Stimulated activated naive CD8-positive, alpha-beta T cell treated with anti-CD3 and anti-CD28 coated beads, Interleukin-15, Interleukin-2, amounts not matched to agents 100 ng/mL and 50 ng/mL, for 24 hours (primary cell): ENCODE measurements around the gene GLI1.
"Not testable (repeated sequence)": the region's sequence is repeated elsewhere in the genome, so short reads cannot be mapped to it uniquely, and the experiment has no call there.

Experiments
- H3K27ac Mint-ChIP-seq: one replicate; pipeline ENCODE4 v1.8.0; 2021; ENCODE audit warnings: mild to moderate bottlenecking, mixed read lengths
- H3K27me3 Mint-ChIP-seq: one replicate; pipeline ENCODE4 v1.8.0; 2021; ENCODE audit warnings: mixed read lengths
- H3K36me3 Mint-ChIP-seq: one replicate; pipeline ENCODE4 v1.8.0; 2021; ENCODE audit warnings: low read depth, mixed read lengths
- H3K4me1 Mint-ChIP-seq: one replicate; pipeline ENCODE4 v1.8.0; 2021; ENCODE audit warnings: low read depth, mixed read lengths
- H3K4me3 Mint-ChIP-seq: one replicate; pipeline ENCODE4 v1.8.0; 2021; ENCODE audit warnings: mild to moderate bottlenecking, mixed read lengths
- H3K9me3 Mint-ChIP-seq: one replicate; pipeline ENCODE4 v1.8.0; 2021; ENCODE audit warnings: mixed read lengths

Gene GLI1

DNA sequence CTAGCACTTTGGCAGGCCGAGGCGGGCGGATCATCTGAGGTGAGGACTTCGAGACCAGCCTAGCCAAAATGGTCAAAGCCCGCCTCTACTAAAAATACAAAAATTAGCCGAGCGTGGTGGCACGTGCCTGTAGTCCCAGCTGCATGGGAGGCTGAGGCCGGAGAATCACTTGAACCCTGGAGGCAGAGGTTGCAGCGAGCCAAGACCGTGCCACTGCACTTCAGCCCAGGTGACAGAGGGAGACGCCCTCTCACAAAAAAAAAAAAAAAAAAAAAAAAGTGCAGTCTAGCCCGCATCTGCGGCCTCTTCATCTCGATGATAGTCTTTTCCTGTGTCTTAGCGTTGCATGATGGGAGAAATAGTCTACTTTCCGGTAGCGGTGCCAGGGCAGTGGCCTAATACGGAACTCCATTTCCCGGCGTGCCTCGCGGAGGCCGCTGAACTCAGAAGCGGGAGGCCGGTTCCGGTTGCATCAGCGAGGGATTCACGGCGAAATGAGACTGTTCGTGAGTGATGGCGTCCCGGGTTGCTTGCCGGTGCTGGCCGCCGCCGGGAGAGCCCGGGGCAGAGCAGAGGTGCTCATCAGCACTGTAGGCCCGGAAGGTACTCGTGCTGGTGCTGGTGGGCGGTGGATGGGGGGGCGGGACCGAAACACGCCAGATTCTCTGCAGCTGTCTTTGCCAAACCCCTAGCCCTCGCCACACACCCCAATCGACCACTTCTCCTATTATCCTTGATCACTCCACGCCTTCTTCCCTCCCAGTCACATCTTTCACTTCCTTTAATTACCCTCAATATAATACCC lies 28.2 kb downstream of the GLI1 start, which contains the start of gene MARS1:
Gene MARS1, plus strand, starts transcription at position 472 of the 805 bp plus-strand sequence. Its CDS starts 23 bp downstream, at position 495.
- H3K4me1 Mint-ChIP-seq, result peaks cover 48% of the 10 kb centered on the region
- H3K27me3 Mint-ChIP-seq, result no peaks in the 10 kb centered on the region
- H3K4me3 Mint-ChIP-seq, result peak within 1 kb of the TSS; percentile 90
- peaks cover 50% of the 10 kb centered on the region for H3K36me3 Mint-ChIP-seq
- H3K27ac Mint-ChIP-seq, result peak within 1 kb of the TSS; percentile 90
- H3K9me3 Mint-ChIP-seq, result no peaks in the 10 kb centered on the region

GRCh38 chr12:57488402-57489156 lies 29.0 kb downstream of the GLI1 start:
- Mint-ChIP-seq H3K27ac (peak overlapping the region; percentile 90), H3K4me1 (peaks cover 42% of the 10 kb centered on the region), H3K9me3 (no peaks in the 10 kb centered on the region), H3K4me3 (peak overlapping the region; percentile 90), H3K36me3 (peaks cover 53% of the 10 kb centered on the region), H3K27me3 (no peaks in the 10 kb centered on the region)

- Mint-ChIP-seq H3K36me3 (peaks cover 53% of the 10 kb centered on the region), H3K4me3 (peak overlapping the region; percentile 90), H3K9me3 (no peaks in the 10 kb centered on the region), H3K27ac (peak overlapping the region; percentile 90), H3K27me3 (no peaks in the 10 kb centered on the region), H3K4me1 (peaks cover 41% of the 10 kb centered on the region)
Measured at GRCh38 chr12:57489157-57489641, 29.6 kb downstream of the GLI1 start.

DNA sequence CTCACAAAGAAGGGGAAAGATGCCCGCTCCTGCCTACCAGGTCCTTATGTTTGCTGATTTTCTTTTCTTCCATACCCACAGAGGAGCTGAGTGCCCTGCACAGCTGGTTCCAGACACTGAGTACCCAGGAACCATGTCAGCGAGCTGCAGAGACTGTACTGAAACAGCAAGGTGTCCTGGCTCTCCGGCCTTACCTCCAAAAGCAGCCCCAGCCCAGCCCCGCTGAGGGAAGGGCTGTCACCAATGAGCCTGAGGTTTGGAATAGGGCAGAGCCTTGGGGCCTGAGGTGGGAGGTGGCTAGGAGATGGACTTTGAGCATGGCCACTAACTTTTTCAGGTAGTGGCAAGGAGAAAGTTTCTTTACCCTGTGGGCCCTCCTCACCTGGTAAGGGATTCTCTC lies 30.5 kb downstream of the GLI1 start:
- no peaks in the 10 kb centered on the region for H3K27me3 Mint-ChIP-seq
- peaks cover 53% of the 10 kb centered on the region for H3K36me3 Mint-ChIP-seq
- H3K27ac Mint-ChIP-seq, result no peak overlapping the region
- peak overlapping the region; percentile 13 for H3K4me3 Mint-ChIP-seq
- H3K9me3 Mint-ChIP-seq, result no peaks in the 10 kb centered on the region
- peaks cover 41% of the 10 kb centered on the region for H3K4me1 Mint-ChIP-seq

DNA sequence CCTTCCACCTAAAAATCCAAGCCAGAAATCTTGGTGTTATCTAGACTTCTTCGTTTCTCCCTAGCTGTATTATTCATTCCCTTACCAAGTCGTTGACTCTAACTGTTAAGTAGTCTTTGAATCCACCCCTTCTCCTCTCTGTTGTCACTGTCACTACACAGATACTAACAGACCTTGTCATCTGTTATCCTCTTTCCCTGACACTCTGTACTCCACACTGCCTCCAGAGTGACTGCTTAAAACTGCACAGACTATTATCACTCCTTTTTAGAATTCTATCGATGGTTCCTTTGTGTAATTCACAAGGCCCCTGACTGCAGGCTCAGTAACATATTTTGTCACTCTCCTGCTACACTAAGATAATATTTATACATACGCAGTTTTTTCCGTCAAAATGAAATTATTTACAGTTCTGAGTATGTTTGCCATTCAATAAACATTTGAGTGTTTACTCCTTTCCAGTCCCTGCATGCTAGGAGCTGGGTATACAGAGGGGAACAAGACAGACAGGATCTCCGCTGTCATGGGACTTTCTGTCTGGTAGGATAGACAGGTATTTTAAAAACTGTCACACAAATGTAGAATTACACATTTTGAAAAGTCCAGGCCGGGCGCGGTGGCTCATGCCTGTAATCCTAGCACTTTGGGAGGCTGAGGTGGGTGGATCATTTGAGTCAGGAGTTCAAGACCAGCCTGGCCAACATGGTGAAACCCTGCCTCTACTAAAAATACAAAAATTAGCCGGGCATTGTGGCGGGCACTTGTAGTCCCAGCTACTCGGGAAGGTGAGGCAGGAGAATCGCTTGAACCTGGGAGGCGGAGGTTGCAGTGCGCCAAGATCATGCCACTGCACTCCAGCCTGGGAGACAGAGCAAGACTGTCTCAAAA lies 32.1 kb downstream of the GLI1 start:
- Mint-ChIP-seq H3K27ac (peak overlapping the region; percentile 64), H3K27me3 (no peaks in the 10 kb centered on the region), H3K36me3 (peaks cover 66% of the 10 kb centered on the region), H3K9me3 (no peaks in the 10 kb centered on the region), H3K4me3 (peak overlapping the region; percentile 3), H3K4me1 (peaks cover 41% of the 10 kb centered on the region)

DNA sequence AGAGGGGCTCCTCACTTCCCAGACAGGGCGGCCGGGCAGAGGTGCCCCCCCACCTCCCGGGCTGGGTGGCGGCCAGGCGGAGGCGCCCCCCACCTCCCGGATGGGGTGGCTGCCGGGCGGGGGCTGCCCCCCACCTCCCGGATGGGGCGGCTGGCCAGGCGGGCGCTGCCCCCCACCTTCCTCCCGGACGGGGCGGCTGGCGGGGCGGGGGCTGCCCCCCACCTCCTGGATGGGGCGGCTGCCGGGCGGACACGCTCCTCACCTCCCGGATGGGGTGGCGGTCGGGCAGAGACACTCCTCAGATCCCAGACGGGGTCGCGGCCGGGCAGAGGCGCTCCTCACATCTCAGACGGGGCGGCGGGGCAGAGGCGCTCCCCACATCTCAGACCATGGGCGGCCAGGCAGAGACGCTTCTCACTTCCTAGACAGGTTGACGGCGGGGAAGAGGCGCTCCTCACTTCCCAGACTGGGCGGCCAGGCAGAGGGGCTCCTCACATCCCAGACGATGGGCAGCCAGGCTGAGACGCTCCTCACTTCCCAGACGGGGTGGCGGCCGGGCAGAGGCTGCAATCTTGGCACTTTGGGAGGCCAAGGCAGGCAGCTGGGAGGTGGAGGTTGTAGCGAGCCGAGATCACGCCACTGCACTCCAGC lies 35.6 kb downstream of the GLI1 start:
- peaks cover 70% of the 10 kb centered on the region for H3K36me3 Mint-ChIP-seq
- not testable (repeated sequence) for H3K9me3 Mint-ChIP-seq

GRCh38 chr12:57496822-57497221 lies 37.2 kb downstream of the GLI1 start:
- Mint-ChIP-seq H3K4me1 (peaks cover 9% of the 10 kb centered on the region), H3K27ac (peak overlapping the region; percentile 14), H3K4me3 (no peak overlapping the region), H3K27me3 (no peaks in the 10 kb centered on the region), H3K36me3 (peaks cover 67% of the 10 kb centered on the region), H3K9me3 (no peaks in the 10 kb centered on the region)

More for the DNA sequence above, 35.6 kb downstream of the GLI1 start:
- H3K4me3 Mint-ChIP-seq, H3K27ac Mint-ChIP-seq, H3K27me3 Mint-ChIP-seq: not testable (repeated sequence)
- H3K4me1 Mint-ChIP-seq, result peaks cover 20% of the 10 kb centered on the region

DNA sequence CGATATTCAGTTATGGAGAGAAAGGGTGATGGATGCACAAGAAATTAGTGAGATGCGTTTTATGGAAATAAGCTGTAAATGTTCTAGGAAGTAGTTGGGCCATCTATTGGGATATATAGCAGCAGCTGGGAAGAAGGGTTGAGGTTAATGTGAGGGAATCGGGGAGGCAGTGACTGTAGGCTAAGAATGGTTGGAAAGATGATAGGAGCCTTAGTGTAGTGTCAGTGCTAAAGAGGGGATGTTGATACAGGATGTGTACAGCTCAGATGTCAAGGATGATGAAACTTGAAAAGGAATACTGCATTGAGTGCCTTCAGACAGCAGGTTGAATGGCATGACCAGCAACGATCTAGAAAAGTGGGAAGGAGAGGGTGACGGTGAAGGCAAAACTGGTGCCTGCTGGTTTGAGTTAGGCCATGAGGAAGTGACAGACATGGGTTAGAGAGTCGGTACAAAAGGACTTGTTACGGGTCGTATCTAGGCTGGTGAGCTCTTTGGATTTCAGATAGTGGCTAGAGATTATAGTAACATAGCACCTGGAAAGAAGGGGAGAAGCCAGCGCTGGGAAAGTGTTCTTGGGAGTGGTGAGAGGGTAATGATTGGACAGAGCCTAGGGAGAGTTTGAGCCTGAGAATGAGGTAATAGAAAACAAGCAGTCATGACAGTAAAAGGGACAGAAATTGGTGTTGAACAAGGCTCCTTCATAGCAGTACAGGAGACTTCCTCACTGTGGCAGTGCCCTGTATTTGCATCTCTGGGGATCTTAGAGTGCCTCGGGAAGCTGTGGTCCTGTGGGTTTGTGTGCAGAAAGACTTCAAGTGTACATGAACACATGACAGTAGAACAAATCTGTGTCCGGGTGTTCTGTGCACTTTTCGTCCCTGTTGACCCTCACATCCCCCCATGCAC lies 37.9 kb downstream of the GLI1 start:
- no peak overlapping the region for H3K4me3 Mint-ChIP-seq

GRCh38 chr12:57498132-57498502 lies 38.5 kb downstream of the GLI1 start:
- no peaks in the 10 kb centered on the region for H3K27me3 Mint-ChIP-seq
- peaks cover 5% of the 10 kb centered on the region for H3K4me1 Mint-ChIP-seq
- no peaks in the 10 kb centered on the region for H3K9me3 Mint-ChIP-seq
- H3K36me3 Mint-ChIP-seq, result peaks cover 66% of the 10 kb centered on the region
- H3K4me3 Mint-ChIP-seq, result no peak overlapping the region
- H3K27ac Mint-ChIP-seq, result no peak overlapping the region

More for the DNA sequence above, 37.9 kb downstream of the GLI1 start:
- H3K9me3 Mint-ChIP-seq, result no peaks in the 10 kb centered on the region
- H3K27me3 Mint-ChIP-seq, result no peaks in the 10 kb centered on the region
- H3K27ac Mint-ChIP-seq, result peak overlapping the region; percentile 14
- H3K36me3 Mint-ChIP-seq, result peaks cover 67% of the 10 kb centered on the region
- H3K4me1 Mint-ChIP-seq, result peaks cover 9% of the 10 kb centered on the region

GRCh38 chr12:57498571-57498970 lies 39.0 kb downstream of the GLI1 start:
- H3K36me3 Mint-ChIP-seq, result peaks cover 70% of the 10 kb centered on the region
- no peaks in the 10 kb centered on the region for H3K27me3 Mint-ChIP-seq
- no peaks in the 10 kb centered on the region for H3K9me3 Mint-ChIP-seq
- H3K4me3 Mint-ChIP-seq, result no peak overlapping the region
- H3K4me1 Mint-ChIP-seq, result peaks cover 5% of the 10 kb centered on the region
- H3K27ac Mint-ChIP-seq, result peak overlapping the region; percentile 70

DNA sequence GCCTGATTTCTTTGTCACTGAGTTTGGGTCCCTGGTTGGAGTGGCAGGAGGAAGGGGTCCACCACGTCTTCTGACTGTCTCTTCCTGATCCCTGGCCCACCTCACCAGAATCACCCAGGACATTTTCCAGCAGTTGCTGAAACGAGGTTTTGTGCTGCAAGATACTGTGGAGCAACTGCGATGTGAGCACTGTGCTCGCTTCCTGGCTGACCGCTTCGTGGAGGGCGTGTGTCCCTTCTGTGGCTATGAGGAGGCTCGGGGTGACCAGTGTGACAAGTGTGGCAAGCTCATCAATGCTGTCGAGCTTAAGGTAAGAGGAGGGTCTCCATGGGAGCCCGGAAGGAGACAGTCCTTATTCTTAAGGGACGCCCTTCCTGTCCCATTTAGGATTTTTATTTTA lies 40.6 kb downstream of the GLI1 start:
- no peaks in the 10 kb centered on the region for H3K9me3 Mint-ChIP-seq
- H3K4me1 Mint-ChIP-seq, result peaks cover 5% of the 10 kb centered on the region
- no peak overlapping the region for H3K27ac Mint-ChIP-seq
- H3K36me3 Mint-ChIP-seq, result peaks cover 84% of the 10 kb centered on the region
- H3K27me3 Mint-ChIP-seq, result no peaks in the 10 kb centered on the region
- no peak overlapping the region for H3K4me3 Mint-ChIP-seq

GRCh38 chr12:57502311-57502969 lies 42.9 kb downstream of the GLI1 start:
- not testable (repeated sequence) for H3K4me3 Mint-ChIP-seq, H3K9me3 Mint-ChIP-seq, H3K27me3 Mint-ChIP-seq, H3K4me1 Mint-ChIP-seq, H3K27ac Mint-ChIP-seq
- peaks cover 78% of the 10 kb centered on the region for H3K36me3 Mint-ChIP-seq

DNA sequence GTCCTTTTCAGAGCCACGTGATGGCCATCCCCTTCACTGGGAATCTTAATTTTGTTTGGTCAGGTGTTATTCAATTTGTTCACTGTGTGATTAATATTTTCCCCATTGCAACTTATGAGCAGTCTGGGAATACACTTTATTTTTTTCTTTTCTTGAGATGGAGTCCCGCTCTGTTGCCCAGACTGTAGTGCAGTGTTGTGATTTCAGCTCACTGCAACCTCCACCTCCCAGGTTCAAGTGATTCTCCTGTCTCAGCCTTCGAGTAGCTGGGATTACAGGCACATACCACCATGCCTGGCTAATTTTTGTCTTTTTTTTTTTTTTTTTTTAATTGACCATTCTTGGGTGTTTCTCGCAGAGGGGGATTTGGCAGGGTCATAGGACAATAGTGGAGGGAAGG lies 47.0 kb downstream of the GLI1 start:
- not testable (repeated sequence) for H3K9me3 Mint-ChIP-seq, H3K27ac Mint-ChIP-seq, H3K27me3 Mint-ChIP-seq, H3K4me1 Mint-ChIP-seq, H3K4me3 Mint-ChIP-seq
- H3K36me3 Mint-ChIP-seq, result peaks cover 67% of the 10 kb centered on the region
